ENCODE results near the gene MRE11. TPM values are rescaled to one million over a fixed set of nuclear protein-coding genes. Genes with fewer than 3 reads are reported as not detected.

Gene MRE11
- total RNA-seq, 4 donors from 2014 or later = 10.4 to 21.0 (median 14.4) TPM

- TF ChIP-seq CTCF (IDR thresholded peaks at IDR 0.05) = no peak
- DNase-seq (ENCODE audit: low spot score) = no peak
- ATAC-seq (ENCODE audit: low FRiP score) = no peak
These were observed 38.6 kb upstream of the MRE11 start for GRCh38 chr11:94532211-94532610.

DNA sequence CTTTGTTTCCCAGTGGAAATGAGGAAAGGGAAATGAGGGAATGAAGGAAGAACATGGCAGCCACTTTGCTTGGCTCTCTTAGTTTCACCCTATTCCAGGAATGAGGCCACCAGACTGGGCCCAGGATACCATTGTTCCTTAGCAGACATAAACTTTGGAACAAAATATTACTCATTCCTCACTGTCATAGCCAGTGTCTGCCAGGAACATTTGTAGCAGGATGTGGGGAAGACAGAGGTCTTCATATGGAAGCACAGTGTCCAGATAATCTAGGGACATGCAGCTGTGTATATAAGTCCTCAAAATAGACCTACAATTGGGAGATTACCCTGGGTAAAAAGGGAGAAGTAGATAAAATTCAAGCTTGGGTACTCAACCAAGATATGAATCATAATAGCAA lies 34.9 kb upstream of the MRE11 start:
- TF ChIP-seq CTCF (IDR thresholded peaks at IDR 0.05) = no peak
- ATAC-seq (ENCODE audit: low FRiP score) (no peak), DNase-seq (ENCODE audit: low spot score) (no peak)

GRCh38 chr11:94526645-94527438 lies 33.2 kb upstream of the MRE11 start:
- no peak for TF ChIP-seq CTCF (IDR thresholded peaks at IDR 0.05)
- ATAC-seq (ENCODE audit: low FRiP score) = no peak
- no peak for DNase-seq (ENCODE audit: low spot score)

GRCh38 chr11:94525546-94526324 lies 32.1 kb upstream of the MRE11 start:
- no peak for TF ChIP-seq CTCF (IDR thresholded peaks at IDR 0.05)
- DNase-seq (ENCODE audit: low spot score) (peak; percentile 54), ATAC-seq (ENCODE audit: low FRiP score) (no peak)

DNA sequence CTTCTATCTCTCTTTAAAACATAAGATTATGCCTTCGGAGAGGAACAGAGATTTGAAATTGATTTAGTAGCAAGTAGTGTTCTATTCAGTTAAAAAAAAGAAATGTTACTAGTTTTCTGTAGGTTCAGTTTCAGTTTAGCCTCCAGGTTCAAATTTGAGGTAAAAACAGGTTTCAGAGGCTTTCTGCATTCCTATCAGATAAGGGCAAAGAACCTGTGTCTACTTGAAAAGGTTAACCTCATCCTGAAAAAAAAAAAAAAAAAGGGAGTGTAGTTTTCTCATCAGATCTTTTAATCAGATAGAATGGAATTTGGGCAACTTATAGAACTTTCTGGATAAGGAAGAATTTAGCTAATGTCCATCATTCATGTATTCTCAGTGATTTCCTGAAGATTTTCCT lies 30.7 kb upstream of the MRE11 start:
- DNase-seq (ENCODE audit: low spot score) (no peak), ATAC-seq (ENCODE audit: low FRiP score) (no peak)
- no peak for TF ChIP-seq CTCF (IDR thresholded peaks at IDR 0.05)

GRCh38 chr11:94521684-94522083 lies 28.0 kb upstream of the MRE11 start:
- ATAC-seq (ENCODE audit: low FRiP score) = no peak
- no peak for DNase-seq (ENCODE audit: low spot score)
- no peak for TF ChIP-seq CTCF (IDR thresholded peaks at IDR 0.05)

Measured in omental fat pad (tissue), 4 donors.